HG02642 (cell line): ENCODE results near the gene CRIM1.
A peak's percentile ranks its signal among the peaks of the same experiment; 100 is the strongest.
"Not testable (repeated sequence)": the region's sequence is repeated elsewhere in the genome, so short reads cannot be mapped to it uniquely, and the experiment has no call there.

Experiments used
- ATAC-seq: cut with Tn5 transposase; IDR thresholded peaks from one replicate; pipeline ENCODE4 v1.9.1; 2021; ENCODE audit warnings: mild to moderate bottlenecking; ENCODE audit not compliant: unreplicated experiment, poor library complexity

The CRIM1 gene

DNA sequence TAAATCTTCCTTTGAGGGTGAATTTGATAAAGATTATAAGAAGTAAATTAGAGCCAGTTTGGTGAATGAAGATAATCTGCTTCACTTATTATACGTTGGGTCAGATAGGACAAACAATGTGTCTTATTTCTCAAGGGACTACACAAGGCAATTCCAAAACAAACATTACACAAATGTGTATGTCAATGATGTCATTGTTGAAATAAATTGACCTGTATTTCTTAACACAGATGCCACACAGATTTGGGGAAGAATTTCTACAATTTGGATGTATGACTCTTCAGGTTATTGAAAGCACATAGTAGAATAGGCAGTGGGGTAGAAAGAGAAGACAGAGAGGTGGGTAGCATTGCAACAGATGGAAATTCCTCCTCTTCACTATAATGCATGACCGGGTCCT lies 6.9 kb upstream of the CRIM1 start:
- ATAC-seq, result no peak

DNA sequence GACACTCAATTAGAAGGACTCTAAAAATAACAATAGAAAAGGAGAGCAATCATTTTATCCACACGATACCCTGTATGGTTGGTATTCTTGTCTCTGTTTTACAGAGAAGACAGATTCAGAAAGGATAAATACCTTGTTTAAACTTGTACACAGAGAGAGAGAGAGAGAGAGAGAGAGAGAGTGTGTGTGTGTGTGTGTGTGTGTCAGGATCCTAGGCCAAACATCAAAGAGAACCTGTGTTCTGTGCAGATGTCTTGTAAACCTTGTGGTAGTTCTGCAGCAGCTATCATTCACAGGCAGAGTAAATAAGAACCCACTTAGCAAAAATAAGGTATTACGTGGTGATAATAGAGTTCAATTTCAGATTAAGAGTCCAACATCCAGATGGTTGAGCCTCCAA lies 4.3 kb upstream of the CRIM1 start:
- ATAC-seq, result no peak

GRCh38 chr2:36351736-36352349 lies 3.7 kb upstream of the CRIM1 start:
- ATAC-seq, result no peak

DNA sequence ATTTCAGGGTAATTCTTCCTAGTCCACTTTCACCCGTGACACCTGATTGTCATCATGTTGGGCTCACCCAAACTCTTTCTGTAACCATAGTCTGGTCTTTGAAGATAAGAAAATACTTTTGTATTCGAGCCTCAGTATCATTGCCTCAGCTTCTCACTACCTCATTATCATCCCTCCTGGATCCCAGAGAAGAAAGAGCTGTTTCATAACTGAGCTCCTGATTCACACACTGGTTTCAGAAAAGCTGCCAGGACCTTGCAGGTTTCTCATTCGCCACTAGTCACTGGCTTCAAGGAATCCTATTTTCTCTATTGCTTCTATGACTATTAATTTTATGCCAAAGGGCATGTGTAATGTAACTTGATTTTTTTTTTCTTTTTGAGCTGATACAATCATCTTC lies 2.9 kb upstream of the CRIM1 start:
- ATAC-seq, result no peak

- no peak for ATAC-seq
These were observed 797 bp upstream of the CRIM1 start for GRCh38 chr2:36354811-36355150.

GRCh38 chr2:36355890-36356297 lies 316 bp downstream of the CRIM1 start:
- no peak for ATAC-seq

DNA sequence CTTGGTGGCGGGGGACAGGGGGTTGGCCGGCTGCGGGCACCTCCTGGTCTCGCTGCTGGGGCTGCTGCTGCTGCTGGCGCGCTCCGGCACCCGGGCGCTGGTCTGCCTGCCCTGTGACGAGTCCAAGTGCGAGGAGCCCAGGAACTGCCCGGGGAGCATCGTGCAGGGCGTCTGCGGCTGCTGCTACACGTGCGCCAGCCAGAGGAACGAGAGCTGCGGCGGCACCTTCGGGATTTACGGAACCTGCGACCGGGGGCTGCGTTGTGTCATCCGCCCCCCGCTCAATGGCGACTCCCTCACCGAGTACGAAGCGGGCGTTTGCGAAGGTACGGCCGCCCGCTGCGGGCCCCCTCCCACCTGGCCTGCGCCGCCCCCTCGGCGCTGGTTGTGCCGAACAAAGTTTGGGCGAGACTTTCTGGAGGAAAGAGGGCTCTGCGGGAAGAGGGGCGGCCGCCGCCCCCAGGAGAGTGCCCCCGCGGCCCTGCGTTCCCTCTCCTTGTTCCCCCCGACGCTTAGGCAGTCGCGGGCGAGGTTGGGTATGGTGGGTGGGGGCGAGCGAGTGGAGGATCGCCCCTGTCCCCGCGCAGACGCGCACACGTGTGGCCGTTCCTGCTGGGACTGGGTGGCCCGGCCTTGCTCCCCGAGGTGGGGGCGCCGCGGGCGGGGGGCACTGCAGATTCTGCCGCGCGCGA lies 866 bp downstream of the CRIM1 start:
- ATAC-seq, result peak; percentile 38

- peak; percentile 30 for ATAC-seq
These were observed 1.6 kb downstream of the CRIM1 start for GRCh38 chr2:36356990-36357846.

DNA sequence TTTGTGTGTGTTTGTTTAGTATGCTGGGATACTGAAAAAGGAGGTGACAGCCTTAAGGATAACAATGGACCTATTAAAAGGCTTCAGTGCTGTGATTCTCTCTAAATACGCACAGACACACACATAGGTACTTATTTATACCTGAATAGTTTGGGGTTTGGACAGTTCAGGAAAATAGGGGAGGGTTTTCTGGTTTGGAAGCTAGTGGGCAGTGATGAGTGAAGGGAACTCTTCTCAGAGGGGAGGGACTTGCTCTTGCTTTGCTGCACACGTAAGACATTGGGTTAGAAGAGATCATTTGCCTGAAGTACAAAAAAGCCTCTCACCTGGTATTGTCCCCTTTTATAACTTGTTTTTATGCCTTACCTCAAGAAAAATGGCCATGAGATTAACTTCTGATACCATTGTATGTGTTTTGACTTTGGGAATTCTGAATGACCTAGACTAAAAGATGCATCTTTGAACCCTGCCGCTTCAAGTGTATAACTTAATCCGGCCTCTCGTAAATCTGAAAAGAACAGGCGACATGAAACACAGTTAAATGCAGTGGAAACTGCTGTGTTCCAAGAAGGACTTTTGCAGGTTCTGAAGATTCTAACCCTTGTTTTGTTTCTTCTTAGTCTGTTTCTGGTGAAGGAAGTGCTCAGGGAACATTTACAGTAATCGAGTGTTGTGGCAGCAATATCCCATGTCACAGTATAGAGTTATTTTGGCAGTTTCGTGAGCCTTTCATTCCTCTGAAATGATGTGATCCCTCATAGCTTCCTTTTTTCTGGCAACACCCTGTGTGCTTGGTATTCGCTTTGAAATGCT lies 2.5 kb downstream of the CRIM1 start:
- peak; percentile 26 for ATAC-seq

GRCh38 chr2:36359067-36359466 lies 3.5 kb downstream of the CRIM1 start:
- no peak for ATAC-seq

- no peak for ATAC-seq
These were observed 4.5 kb downstream of the CRIM1 start for GRCh38 chr2:36360063-36360462.

GRCh38 chr2:36360834-36361233 lies 5.3 kb downstream of the CRIM1 start:
- no peak for ATAC-seq

- ATAC-seq, result no peak
These were observed 5.8 kb downstream of the CRIM1 start for GRCh38 chr2:36361396-36361795.

- no peak for ATAC-seq
These were observed 6.7 kb downstream of the CRIM1 start for GRCh38 chr2:36362291-36362690.

- not testable (repeated sequence) for ATAC-seq
These were observed 7.5 kb downstream of the CRIM1 start for GRCh38 chr2:36363085-36363484.

- ATAC-seq, result no peak
These were observed 11.0 kb downstream of the CRIM1 start for GRCh38 chr2:36366491-36367120.

GRCh38 chr2:36367486-36367885 lies 11.9 kb downstream of the CRIM1 start:
- no peak for ATAC-seq

GRCh38 chr2:36367895-36368353 lies 12.3 kb downstream of the CRIM1 start:
- no peak for ATAC-seq

DNA sequence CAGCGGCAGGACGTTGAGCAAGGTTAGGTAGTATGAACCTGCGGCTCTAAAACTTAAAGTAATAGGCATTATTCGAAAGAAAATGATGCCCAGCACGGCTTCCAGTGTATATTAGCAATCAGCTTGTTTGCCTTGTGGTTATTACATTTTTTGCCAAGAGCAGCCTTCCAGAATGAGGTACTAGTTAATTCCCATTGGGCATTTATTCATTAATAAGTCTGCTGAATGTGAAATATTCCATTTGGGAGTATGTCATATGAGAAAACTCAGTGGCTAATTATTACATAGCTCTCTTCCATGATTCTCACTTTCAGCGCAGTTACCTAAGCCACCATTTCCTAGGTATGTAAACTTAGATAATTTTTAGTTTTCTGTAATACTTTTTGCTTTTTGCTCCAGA lies 12.9 kb downstream of the CRIM1 start:
- ATAC-seq, result no peak

DNA sequence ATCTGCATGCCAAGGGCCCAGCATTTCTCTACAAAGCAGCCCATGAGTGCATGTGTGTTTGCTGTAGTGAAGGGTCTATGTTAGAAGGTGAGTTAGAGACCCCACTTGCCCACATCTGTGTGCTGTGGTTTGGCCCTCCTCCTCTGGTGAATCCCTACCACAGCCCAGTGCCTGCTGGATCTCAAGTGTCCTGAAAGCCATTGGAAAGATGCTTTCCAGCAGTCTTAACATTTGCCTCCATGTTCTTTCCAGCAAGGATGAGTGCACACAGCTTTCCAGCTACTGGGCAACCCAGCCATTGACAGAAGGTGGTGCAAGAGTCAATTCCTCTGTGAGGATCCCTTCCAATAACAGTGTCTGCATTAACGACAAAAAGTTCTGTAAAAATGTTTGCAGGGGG lies 13.6 kb downstream of the CRIM1 start:
- ATAC-seq, result no peak
